ENCODE results near the gene PTPRS.

Gene PTPRS

DNA sequence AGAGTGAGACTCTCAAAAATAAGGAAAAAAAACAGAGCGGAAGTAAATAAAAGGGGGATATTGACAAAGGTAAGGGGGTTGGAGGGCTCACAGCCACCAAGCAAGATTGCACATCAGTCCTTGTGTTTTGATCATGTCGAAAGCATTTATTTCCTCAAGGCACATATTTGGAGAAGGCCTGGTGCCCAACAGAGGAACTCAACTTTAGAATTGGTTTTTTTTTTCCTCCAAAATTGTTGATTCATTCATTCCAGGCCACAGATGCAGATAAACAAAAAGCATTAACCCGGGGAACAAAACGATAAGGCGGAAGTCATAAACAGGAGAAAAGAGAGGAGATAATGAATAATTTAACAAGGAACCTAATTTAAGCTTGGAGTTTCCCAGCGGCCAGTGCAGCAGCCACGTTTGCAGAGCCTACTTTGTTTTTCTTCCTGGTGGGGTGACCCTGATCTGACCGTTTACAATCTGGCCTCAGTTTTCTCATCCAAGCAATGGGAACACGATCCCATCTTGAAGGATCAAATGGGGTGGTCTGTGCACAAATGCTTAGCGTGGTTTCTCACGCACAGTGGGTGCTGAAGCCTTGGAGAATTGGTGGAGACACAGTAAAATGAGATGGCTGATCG is 2.1 kb upstream of the PTPRS start:
- Mint-ChIP-seq H3K27me3 (ENCODE audit: low read depth) (peaks cover 33% of the 10 kb centered on the region), H3K9me3 (no peaks in the 10 kb centered on the region), H3K36me3 (ENCODE audit: low read depth) (no peaks in the 10 kb centered on the region), H3K4me1 (ENCODE audit: low read depth) (peaks cover 5% of the 10 kb centered on the region), H3K4me3 (no peak overlapping the region), H3K27ac (no peak overlapping the region)
- DNase-seq (ENCODE audit: low spot score), result no peak

DNA sequence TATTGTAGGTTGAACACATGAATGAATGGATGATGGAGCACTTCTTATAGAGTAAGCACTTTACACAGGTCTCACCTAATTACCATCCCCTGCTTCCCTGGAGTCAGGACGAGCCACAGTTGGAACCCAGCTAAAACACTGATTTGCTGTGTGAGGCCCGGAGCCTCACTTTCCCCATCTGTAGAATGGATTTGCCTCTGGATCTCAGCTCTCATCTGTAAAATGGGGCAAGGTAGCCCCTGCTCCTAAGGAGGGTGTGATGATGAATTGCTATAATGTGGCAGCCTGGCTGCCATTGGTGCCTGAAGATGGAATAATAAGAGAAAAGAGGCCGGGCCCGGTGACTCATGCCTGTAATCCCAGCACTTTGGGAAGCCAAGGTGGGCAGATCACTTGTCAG is 1.4 kb upstream of the PTPRS start:
- Mint-ChIP-seq H3K9me3 (no peaks in the 10 kb centered on the region), H3K36me3 (ENCODE audit: low read depth) (no peaks in the 10 kb centered on the region), H3K27me3 (ENCODE audit: low read depth) (peaks cover 39% of the 10 kb centered on the region), H3K4me3 (no peak overlapping the region), H3K27ac (no peak overlapping the region), H3K4me1 (ENCODE audit: low read depth) (peaks cover 5% of the 10 kb centered on the region)
- no peak for DNase-seq (ENCODE audit: low spot score)

DNA sequence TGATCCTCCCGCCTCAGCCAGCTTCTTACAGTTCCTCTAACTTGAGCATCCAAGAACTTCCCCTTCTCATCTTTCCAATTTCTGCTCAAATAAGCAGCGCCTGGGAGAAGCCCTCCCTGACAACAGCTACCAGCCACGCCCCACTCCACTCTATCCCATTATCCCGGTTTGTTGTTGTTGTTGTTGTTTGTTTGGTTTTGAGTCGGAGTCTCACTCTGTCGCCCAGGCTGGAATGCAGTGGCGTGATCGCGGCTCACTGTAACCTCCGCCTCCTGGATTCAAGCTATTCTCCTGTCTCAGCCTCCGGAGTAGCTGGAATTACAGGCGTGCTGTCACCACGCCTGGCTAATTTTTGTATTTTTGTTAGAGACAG is 822 bp upstream of the PTPRS start:
- Mint-ChIP-seq H3K27ac (no peak overlapping the region), H3K4me3 (peak overlapping the region; percentile 54), H3K27me3 (ENCODE audit: low read depth) (peaks cover 41% of the 10 kb centered on the region), H3K36me3 (ENCODE audit: low read depth) (no peaks in the 10 kb centered on the region), H3K9me3 (no peaks in the 10 kb centered on the region), H3K4me1 (ENCODE audit: low read depth) (peaks cover 5% of the 10 kb centered on the region)
- DNase-seq (ENCODE audit: low spot score), result no peak

DNA sequence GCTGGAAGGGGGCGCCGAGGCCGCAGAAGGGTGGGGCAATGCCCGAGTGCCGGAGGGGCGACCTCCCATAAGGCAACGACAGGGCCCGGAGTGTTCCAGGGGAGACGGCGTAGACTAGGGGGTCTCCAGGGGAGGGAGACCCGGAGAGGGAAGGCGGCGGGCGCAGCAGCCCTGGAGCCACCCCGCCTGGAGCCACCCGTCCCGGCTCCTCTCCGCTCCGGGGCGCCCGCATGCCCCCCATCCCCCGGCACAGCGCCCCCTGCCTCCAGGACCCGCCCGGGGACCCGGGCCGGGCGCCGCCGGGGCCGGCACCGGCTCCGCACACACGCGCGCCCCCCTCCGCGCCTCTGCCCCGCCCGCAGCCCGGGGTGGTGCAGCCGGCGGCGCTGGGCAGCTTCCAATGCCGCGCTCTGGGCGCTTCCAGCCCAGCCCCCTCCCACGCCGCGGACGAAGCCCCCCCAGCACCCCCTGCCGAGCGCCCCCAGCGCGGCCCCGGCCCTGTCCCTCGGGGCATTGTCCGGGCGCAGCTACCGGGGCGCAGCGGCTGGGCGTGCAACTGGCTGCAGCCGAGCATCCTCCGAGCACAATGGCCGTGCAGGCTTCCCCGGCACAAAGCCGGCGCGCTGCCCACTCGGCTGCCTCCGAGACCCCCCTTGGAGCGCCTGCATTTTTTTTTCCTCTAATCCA is 519 bp downstream of the PTPRS start:
- no peak overlapping the region for H3K27ac Mint-ChIP-seq
- no peaks in the 10 kb centered on the region for H3K36me3 Mint-ChIP-seq (ENCODE audit: low read depth)
- peaks cover 9% of the 10 kb centered on the region for H3K4me1 Mint-ChIP-seq (ENCODE audit: low read depth)
- no peak for DNase-seq (ENCODE audit: low spot score)
- no peaks in the 10 kb centered on the region for H3K9me3 Mint-ChIP-seq
- peak overlapping the region; percentile 49 for H3K4me3 Mint-ChIP-seq
- H3K27me3 Mint-ChIP-seq (ENCODE audit: low read depth), result peaks cover 54% of the 10 kb centered on the region

DNA sequence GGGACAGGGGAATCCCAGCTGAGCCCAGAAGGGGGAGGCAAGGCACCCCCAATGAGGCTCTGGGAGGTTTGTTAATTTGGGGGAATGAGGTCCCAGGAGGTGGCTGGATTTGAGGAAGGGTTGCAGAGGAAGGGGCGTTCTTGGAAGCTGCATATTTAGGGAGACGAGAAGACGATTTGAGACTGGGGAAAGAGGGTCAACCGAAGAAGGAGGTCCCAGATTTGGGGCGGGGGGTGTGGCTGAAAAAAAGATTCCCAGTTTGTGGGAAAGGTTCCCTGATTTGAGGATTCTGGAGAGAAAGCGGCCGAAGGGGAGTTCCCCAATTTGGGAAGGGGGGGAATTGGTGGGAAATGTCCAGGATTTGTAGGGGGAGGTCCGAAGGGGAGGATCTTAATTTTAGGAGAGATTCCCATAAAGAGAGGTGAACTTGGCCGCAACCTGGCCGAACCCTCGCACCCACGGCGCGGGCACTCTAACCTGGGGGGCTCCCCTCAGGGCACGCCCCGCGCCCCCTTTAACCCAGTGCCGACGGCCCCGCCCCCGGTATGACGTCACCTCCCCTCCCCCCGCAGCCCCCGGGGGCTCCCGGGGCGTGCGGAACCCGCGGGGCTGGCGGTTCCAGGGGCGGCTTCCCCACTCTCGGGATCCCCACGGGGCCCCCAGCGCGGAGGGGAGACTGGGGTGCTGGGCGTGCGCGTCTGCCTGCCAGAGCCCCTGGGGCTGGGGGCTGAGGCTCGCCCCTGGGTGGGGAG is 1.2 kb downstream of the PTPRS start:
- peaks cover 9% of the 10 kb centered on the region for H3K4me1 Mint-ChIP-seq (ENCODE audit: low read depth)
- no peak for DNase-seq (ENCODE audit: low spot score)
- H3K27me3 Mint-ChIP-seq (ENCODE audit: low read depth), result peaks cover 54% of the 10 kb centered on the region
- no peaks in the 10 kb centered on the region for H3K36me3 Mint-ChIP-seq (ENCODE audit: low read depth)
- peak overlapping the region; percentile 69 for H3K4me3 Mint-ChIP-seq
- no peaks in the 10 kb centered on the region for H3K9me3 Mint-ChIP-seq
- no peak overlapping the region for H3K27ac Mint-ChIP-seq

DNA sequence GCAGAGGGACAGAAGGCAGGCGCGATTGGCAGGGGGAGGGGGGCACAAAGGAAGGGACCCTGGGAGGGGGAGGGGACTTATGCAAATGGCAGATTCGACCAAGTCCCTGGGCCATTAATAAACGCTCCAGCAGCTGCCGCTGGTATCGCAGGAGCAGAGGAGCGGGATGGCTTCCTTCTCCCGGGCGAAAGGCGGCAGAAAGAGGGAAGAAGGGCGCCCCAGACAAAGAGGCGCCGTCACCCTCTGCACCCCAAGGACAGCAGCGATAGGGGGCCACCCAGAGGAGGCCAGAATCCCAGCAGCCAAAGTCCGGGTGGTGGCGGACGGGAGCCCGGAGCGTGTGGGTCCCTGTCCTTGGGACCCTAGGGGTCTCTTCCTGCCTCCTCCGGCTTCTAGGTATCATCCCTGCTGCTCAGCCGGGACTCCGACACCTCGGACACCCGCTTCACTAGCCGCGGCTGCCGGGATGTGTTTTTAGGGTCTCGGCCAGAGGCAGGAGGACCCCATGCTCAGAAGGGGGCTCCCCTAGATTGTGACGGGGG is 1.9 kb downstream of the PTPRS start:
- no peak overlapping the region for H3K27ac Mint-ChIP-seq
- H3K4me1 Mint-ChIP-seq (ENCODE audit: low read depth), result peaks cover 9% of the 10 kb centered on the region
- no peaks in the 10 kb centered on the region for H3K9me3 Mint-ChIP-seq
- DNase-seq (ENCODE audit: low spot score), result no peak
- H3K27me3 Mint-ChIP-seq (ENCODE audit: low read depth), result peaks cover 54% of the 10 kb centered on the region
- peak overlapping the region; percentile 69 for H3K4me3 Mint-ChIP-seq
- H3K36me3 Mint-ChIP-seq (ENCODE audit: low read depth), result no peaks in the 10 kb centered on the region

DNA sequence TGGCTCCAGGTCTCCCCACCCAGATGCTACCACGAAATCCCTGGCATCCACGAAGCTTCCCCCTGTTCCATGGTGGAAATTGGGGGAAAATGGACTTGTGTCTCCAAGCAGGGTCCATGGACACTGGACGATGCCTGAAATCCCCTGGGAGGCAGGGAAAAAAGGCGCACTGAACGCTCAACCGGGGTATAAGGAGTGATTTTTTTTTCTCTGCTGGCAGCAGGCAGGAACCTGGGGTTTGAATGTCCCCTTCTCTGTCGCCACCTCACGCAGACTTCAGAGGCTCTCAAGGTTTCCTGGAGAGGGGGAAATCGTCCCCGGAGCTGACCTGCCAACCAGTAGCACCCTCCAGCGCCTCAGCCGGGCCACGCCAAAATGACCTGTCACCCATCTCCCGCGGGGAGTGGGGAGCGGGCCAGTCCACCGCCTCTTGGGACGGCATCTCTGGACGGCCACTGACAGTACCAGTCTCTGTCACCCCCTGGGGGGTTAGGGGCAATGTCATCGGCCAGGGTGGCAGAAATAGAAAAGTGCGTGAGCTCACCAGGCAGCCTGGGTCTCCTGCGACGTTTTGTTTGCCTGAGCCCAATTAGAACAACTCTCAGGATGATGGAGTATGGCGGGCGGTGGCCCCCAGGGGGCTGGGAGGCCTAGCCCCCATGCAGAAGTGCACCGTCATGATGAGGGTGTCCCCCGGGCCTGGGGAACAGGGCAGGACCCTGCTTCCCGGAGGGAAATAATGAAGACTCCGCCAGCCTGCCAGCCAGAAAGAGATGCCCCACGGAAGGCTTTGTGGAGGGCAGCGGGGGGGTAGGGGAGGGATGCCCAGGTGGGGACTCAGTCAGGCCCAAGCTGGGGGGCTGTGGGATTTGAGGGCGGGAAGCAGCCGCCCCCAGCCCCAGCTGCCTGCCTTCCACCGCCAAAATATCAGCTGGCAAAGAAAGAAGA is 2.6 kb downstream of the PTPRS start:
- Mint-ChIP-seq H3K9me3 (no peaks in the 10 kb centered on the region), H3K27me3 (ENCODE audit: low read depth) (peaks cover 54% of the 10 kb centered on the region), H3K4me1 (ENCODE audit: low read depth) (peaks cover 9% of the 10 kb centered on the region), H3K27ac (no peak overlapping the region), H3K36me3 (ENCODE audit: low read depth) (no peaks in the 10 kb centered on the region), H3K4me3 (no peak overlapping the region)
- no peak for DNase-seq (ENCODE audit: low spot score)

DNA sequence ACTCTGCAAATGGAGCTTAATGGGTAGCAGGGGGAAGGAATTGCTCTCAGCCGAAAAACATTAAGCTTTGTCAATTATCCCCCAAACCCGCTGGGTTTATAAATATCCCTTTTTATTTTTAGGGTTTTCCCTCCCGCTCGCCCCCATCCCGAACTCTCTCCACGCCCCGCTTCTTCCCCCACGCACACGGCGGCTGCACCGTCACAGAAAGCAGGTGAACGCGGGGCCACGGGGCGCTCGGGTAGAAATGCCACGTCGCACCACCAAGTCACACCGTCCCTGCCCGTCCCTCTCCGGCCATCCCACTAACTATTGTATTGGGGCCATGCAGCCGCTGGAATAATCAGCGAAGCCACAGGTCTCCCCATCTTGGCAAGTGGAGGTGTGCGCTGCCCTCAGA is 3.5 kb downstream of the PTPRS start:
- Mint-ChIP-seq H3K4me1 (ENCODE audit: low read depth) (peaks cover 9% of the 10 kb centered on the region), H3K9me3 (no peaks in the 10 kb centered on the region), H3K27ac (no peak overlapping the region), H3K36me3 (ENCODE audit: low read depth) (no peaks in the 10 kb centered on the region), H3K27me3 (ENCODE audit: low read depth) (peaks cover 54% of the 10 kb centered on the region), H3K4me3 (no peak overlapping the region)
- no peak for DNase-seq (ENCODE audit: low spot score)

DNA sequence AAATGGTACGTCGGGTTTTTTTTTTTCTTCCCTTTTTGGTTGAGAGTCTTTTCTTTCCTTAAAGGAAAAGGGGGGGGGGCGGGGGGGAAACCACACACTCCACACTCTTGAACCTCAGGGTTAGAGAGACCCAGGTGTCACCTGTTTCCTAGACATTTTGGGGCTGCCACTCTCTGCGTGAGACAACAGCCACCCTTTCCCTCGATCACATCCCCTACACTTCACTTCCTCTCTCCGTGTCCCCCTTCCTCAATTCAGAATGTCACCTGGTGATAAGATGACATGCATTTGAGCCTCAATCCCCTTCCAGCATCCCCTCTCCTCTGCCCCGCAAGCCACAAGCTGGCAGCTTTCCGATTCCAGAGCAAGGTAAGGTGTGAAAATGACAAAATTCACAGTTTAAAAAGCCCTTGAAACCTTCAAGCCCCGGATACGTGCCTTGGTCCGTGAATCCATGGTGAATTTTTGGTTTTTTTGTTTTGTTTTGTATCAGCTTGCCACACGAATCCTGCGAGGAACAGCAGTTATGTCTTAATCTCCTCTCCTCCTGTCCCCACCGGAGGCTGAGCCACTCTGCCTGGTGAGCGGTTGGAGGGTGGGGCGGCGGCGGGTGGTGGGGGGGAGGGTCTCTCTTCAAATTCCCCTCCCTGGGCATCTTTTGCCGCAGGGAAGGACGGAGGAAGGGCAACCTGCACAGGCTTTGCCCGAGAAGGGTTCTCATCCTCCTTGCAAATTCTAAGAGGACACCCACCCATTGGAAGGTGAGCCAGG is 4.2 kb downstream of the PTPRS start:
- Mint-ChIP-seq H3K27ac (no peak overlapping the region), H3K4me1 (ENCODE audit: low read depth) (peaks cover 8% of the 10 kb centered on the region), H3K36me3 (ENCODE audit: low read depth) (no peaks in the 10 kb centered on the region), H3K4me3 (no peak overlapping the region), H3K9me3 (no peaks in the 10 kb centered on the region), H3K27me3 (ENCODE audit: low read depth) (peaks cover 46% of the 10 kb centered on the region)
- no peak for DNase-seq (ENCODE audit: low spot score)

DNA sequence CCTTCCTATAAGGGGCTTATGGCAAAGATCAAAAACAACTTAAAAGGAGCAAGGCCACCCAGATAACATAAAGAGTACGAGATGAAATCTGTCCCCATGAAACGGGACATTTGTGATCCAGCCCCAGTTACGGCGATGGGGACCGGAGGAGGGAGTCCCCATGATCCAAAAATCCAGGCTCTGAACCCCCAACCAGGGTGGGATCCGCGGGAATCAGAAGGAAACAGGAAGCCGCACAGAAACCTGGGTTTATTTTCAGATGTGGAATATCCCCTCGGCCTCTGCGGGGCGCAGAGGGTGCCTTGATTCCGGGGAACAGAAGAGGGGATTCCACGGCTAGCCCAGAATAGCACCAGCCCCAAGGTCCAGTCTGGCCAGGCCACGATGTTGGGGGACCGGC is 5.0 kb downstream of the PTPRS start:
- Mint-ChIP-seq H3K27me3 (ENCODE audit: low read depth) (peaks cover 42% of the 10 kb centered on the region), H3K4me1 (ENCODE audit: low read depth) (peaks cover 7% of the 10 kb centered on the region), H3K36me3 (ENCODE audit: low read depth) (no peaks in the 10 kb centered on the region), H3K27ac (no peak overlapping the region), H3K9me3 (no peaks in the 10 kb centered on the region), H3K4me3 (no peak overlapping the region)
- no peak for DNase-seq (ENCODE audit: low spot score)

DNA sequence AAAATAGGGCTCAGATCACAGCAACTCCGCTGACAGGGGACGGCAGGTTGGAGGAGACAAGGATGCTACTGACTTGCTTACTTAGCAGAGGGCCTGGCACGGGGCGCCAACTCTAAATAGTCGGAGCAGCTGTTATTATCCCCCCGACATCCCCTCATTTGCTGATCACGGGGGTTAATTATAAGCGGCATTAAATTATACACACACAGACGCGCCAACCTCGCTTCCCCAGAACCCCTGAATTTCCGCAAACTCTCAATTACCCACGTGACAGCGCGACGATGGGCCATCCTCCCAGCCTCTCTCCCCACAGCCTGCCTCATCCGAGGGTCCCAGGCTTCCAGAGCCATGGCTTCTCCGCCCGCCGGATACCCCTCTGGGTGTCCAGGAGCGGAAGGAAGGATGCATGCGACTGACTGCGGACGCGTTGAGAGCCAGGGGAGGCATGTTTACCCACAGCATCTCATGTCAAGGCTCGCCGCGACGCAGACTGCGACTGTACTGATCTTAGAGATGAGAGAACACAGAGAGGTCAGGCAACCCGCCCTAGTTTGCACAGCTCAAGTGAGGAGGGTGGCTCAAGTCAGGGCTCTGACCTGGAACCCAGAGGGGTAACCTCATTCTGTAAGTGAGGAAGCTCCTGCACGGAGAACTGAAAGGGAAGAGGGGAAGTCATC is 5.7 kb downstream of the PTPRS start:
- Mint-ChIP-seq H3K4me3 (no peak overlapping the region), H3K27ac (no peak overlapping the region), H3K9me3 (no peaks in the 10 kb centered on the region), H3K27me3 (ENCODE audit: low read depth) (peaks cover 40% of the 10 kb centered on the region), H3K36me3 (ENCODE audit: low read depth) (no peaks in the 10 kb centered on the region), H3K4me1 (ENCODE audit: low read depth) (peaks cover 7% of the 10 kb centered on the region)
- no peak for DNase-seq (ENCODE audit: low spot score)

DNA sequence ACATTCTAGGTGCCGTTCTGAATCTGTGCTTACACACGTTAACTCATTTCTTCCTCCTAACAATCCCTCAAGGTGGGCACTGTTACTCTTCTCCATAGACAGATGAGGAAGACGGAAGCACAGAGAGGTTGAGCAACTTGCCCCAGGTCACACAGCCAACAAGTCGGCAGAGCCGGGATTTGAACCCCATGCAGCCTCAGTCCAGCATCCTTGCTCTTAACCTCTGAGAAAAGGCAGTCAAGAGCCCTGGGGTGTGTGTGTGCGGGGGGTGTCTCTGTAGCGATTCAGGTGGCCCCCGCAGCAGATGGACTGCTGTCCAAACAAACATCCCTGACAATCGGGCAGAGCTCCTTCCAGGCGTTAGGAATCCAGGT is 6.3 kb downstream of the PTPRS start:
- no peaks in the 10 kb centered on the region for H3K9me3 Mint-ChIP-seq
- no peak overlapping the region for H3K4me3 Mint-ChIP-seq
- H3K27ac Mint-ChIP-seq, result no peak overlapping the region
- peaks cover 7% of the 10 kb centered on the region for H3K4me1 Mint-ChIP-seq (ENCODE audit: low read depth)
- no peaks in the 10 kb centered on the region for H3K36me3 Mint-ChIP-seq (ENCODE audit: low read depth)
- no peak for DNase-seq (ENCODE audit: low spot score)
- H3K27me3 Mint-ChIP-seq (ENCODE audit: low read depth), result peaks cover 38% of the 10 kb centered on the region

Data from T-helper 2 cell treated with Interferon-gamma antibody and Interleukin-4, amounts not matched to agents 5 μg/mL and 100 μg/mL, for 36 hours (primary cell).